AG04450 (cell line): ENCODE measurements around the gene PCDHA12. TPM values are rescaled to one million over a fixed set of nuclear protein-coding genes. Genes with fewer than 3 reads are reported as not detected.

Source experiments
- CTCF ChIA-PET: fragments of 300-600, 350-600 bp; formaldehyde crosslinking; extraction: SDS; loops from one replicate; lab custom pipeline; 2022; ENCODE audit warnings: antibody characterized with exemption, inconsistent platforms; lab: Charles Lee
- POLR2A ChIA-PET: fragments of 350-600 bp; formaldehyde crosslinking; extraction: SDS; loops from one replicate; lab custom pipeline; 2021; ENCODE audit warnings: antibody characterized with exemption, inconsistent platforms; lab: Yijun Ruan, JAX
- DNase-seq: peaks from one replicate; pipeline ENCODE4 v3.0.0-alpha.2; 2011; ENCODE audit warnings: low read depth, low spot score
- H3K27ac ChIP-seq: one replicate; pipeline ENCODE4 v1.5.1; 2012; ENCODE audit warnings: low read depth, low read length, control low read depth
- H3K27me3 ChIP-seq: one replicate; pipeline ENCODE4 v1.6.0; 2012; ENCODE audit warnings: low read length; ENCODE audit not compliant: control insufficient read depth, insufficient read depth
- H3K4me3 ChIP-seq: 2 replicates; pipeline ENCODE4 v1.5.1; 2011; ENCODE audit warnings: mild to moderate bottlenecking, low read depth, low read length, control low read depth
- H3K9me3 ChIP-seq: 2 replicates; pipeline ENCODE4 v1.5.1; 2012; ENCODE audit warnings: low read length; ENCODE audit not compliant: control insufficient read depth, insufficient read depth
- CTCF ChIP-seq: IDR thresholded peaks from 2 replicates; pipeline ENCODE4 v1.5.1; 2011; ENCODE audit warnings: low read depth, low read length, control low read depth, inconsistent platforms
- polyA plus RNA-seq: library from polyadenylated mRNA; depleted of rRNA; stranded (reverse); fragments of >200 nt; gene quantifications from 2 replicates; pipeline ENCODE4 v1.2.3, GENCODE V29; 2011

The PCDHA12 gene
- polyA plus RNA-seq, 1 experiment: not detected

- Histone ChIP-seq H3K27ac (no peak overlapping the region), H3K27me3 (no peaks in the 10 kb centered on the region), H3K4me3 (no peak overlapping the region), H3K9me3 (peaks cover 40% of the 10 kb centered on the region)
- DNase-seq: no peak
- no peak for TF ChIP-seq CTCF
- POLR2A ChIA-PET: no interaction called here
- CTCF ChIA-PET: no interaction called here
These were observed 17.7 kb upstream of the PCDHA12 start for GRCh38 chr5:140857177-140857986.

GRCh38 chr5:140857987-140858240, 17.2 kb upstream of the PCDHA12 start:
- no peak for TF ChIP-seq CTCF
- Histone ChIP-seq H3K27me3 (no peaks in the 10 kb centered on the region), H3K27ac (no peak overlapping the region), H3K4me3 (no peak overlapping the region), H3K9me3 (peaks cover 43% of the 10 kb centered on the region)
- CTCF ChIA-PET: no interaction called here
- no peak for DNase-seq
- POLR2A ChIA-PET: no interaction called here

DNA sequence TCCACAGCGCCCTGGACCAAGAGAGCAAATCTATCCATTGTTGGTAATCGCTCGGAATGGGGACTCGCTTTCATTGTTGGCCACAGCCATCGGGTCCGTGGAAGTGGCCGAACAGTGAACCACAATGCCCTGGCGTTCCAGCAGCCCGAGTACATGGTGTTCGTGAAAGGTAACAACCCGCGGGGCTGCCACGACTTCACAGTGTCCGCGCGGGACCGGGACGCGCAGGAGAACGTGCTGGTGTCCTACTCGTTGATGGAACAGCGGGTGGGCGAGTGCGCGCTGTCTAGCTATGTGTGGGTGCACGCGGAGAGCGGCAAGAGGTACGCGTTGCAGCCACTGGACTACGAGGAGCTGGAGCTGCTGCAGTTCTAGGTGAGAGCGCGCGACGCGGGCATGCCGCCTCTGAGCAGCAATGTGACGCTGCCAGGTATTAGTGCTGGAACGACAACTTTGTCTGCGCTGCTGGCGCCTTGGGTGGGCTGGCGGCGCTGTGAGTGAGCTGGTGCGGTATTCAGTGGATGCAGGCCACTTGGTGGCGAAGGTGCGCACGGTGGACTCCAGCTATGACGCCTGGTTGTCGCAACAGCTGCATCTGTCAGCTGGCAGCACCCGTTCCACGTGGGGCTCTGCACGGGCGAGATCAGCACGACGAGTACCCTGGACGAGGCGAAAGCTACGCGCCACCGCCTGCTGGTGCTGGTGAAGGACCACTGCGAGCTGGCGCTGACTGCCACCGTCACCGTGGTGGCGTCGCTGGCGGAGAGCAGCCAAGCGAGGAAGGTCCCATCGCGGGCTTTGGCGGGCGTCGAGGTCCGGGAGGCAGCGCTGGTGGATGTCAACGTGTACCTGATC, 12.4 kb upstream of the PCDHA12 start:
- Histone ChIP-seq H3K27ac (no peak overlapping the region), H3K9me3 (peaks cover 33% of the 10 kb centered on the region), H3K27me3 (no peaks in the 10 kb centered on the region), H3K4me3 (no peak overlapping the region)
- CTCF ChIA-PET: no interaction called here
- no peak for TF ChIP-seq CTCF
- no peak for DNase-seq
- POLR2A ChIA-PET: no interaction called here

- Histone ChIP-seq H3K27me3 (no peaks in the 10 kb centered on the region), H3K27ac (no peak within 1 kb of the TSS), H3K4me3 (no peak within 1 kb of the TSS), H3K9me3 (peaks cover 22% of the 10 kb centered on the region)
- ChIA-PET CTCF (no interaction called here), POLR2A (no interaction called here)
- DNase-seq: no peak
- TF ChIP-seq CTCF: no peak
These were observed 6.2 kb upstream of the PCDHA12 start, which contains the start of gene PCDHA11 for GRCh38 chr5:140868721-140869554. Gene PCDHA11 (plus strand): TSS chr5:140868957. CDS start chr5:140869104, 147 bp downstream.
